LNCAP (cell line): ENCODE measurements around the gene CFAP65.

Source experiments
- CTCF ChIP-seq: fragments of 450-650 bp; IDR thresholded peaks from 2 replicates; pipeline ENCODE4 v1.5.1; 2017; ENCODE audit warnings: mild to moderate bottlenecking

CFAP65 gene

GRCh38 chr2:218961651-218962570 lies 79.4 kb downstream of the CFAP65 start:
- TF ChIP-seq CTCF, result no peak

GRCh38 chr2:218961229-218961628 lies 80.1 kb downstream of the CFAP65 start:
- TF ChIP-seq CTCF, result no peak

GRCh38 chr2:218960309-218961165 lies 80.8 kb downstream of the CFAP65 start:
- TF ChIP-seq CTCF, result no peak

- TF ChIP-seq CTCF, result no peak
Measured at GRCh38 chr2:218959761-218960308, 81.5 kb downstream of the CFAP65 start.

GRCh38 chr2:218959141-218959731 lies 82.1 kb downstream of the CFAP65 start, which contains the start of gene CDK5R2:
Gene CDK5R2 (plus strand): TSS chr2:218959666. CDS start chr2:218959821, 155 bp downstream.
- no peak for TF ChIP-seq CTCF

- no peak for TF ChIP-seq CTCF
Measured at GRCh38 chr2:218958276-218958675, 83.0 kb downstream of the CFAP65 start.

GRCh38 chr2:218957671-218958070 lies 83.6 kb downstream of the CFAP65 start:
- no peak for TF ChIP-seq CTCF
